DOHH2 (cell line): ENCODE measurements around the gene OLFM1.

Source experiments
- H3F3A ChIP-seq: fragments of 200-600 bp; sonication (generic), shearing (Covaris generic); 2 replicates; pipeline ENCODE4 v1.6.0; 2016; ENCODE audit warnings: antibody characterized with exemption, mild to moderate bottlenecking; ENCODE audit not compliant: control insufficient read depth, insufficient read depth
- H3K27ac ChIP-seq: fragments of 200-600 bp; sonication (generic); 2 replicates; pipeline ENCODE4 v1.5.1; 2014; ENCODE audit warnings: low read depth, mild to moderate bottlenecking, low read length, moderate library complexity
- H3K27me3 ChIP-seq: fragments of 200-600 bp; sonication (generic); 2 replicates; pipeline ENCODE4 v1.6.1; 2014; ENCODE audit warnings: mild to moderate bottlenecking, low read length, mixed read lengths; ENCODE audit not compliant: control insufficient read depth
- H3K36me3 ChIP-seq: fragments of 200-600 bp; sonication (generic); 2 replicates; pipeline ENCODE4 v1.6.1; 2014; ENCODE audit warnings: mild to moderate bottlenecking, low read length, moderate library complexity, mixed read lengths; ENCODE audit not compliant: control insufficient read depth
- H3K4me1 ChIP-seq: fragments of 200-600 bp; sonication (generic); 2 replicates; pipeline ENCODE4 v1.6.1; 2014; ENCODE audit warnings: mild to moderate bottlenecking, low read length, mixed read lengths; ENCODE audit not compliant: control insufficient read depth
- H3K4me2 ChIP-seq: fragments of 200-600 bp; sonication (generic); 2 replicates; pipeline ENCODE4 v1.6.0; 2014; ENCODE audit warnings: mild to moderate bottlenecking, low read length, moderate library complexity
- H3K4me3 ChIP-seq: fragments of 200-600 bp; sonication (generic); 2 replicates; pipeline ENCODE4 v1.5.1; 2014; ENCODE audit warnings: mild to moderate bottlenecking, low read length, mixed read lengths
- H3K79me2 ChIP-seq: fragments of 200-600 bp; sonication (generic); 2 replicates; pipeline ENCODE4 v1.6.1; 2014; ENCODE audit warnings: mild to moderate bottlenecking, low read length, mixed read lengths; ENCODE audit not compliant: control insufficient read depth
- H3K9me2 ChIP-seq: fragments of 200-600 bp; sonication (generic); replicated peaks from 2 replicates; pipeline ENCODE4 v1.6.1; 2014; ENCODE audit warnings: mild to moderate bottlenecking, low read length, mixed read lengths; ENCODE audit not compliant: control insufficient read depth
- H3K9me3 ChIP-seq: fragments of 200-600 bp; sonication (generic); 2 replicates; pipeline ENCODE4 v1.6.1; 2014; ENCODE audit warnings: antibody characterized with exemption, low read length, mixed read lengths; ENCODE audit not compliant: control insufficient read depth, insufficient read depth
- H4K20me1 ChIP-seq: fragments of 200-600 bp; sonication (generic); 2 replicates; pipeline ENCODE4 v1.6.0; 2014; ENCODE audit warnings: low read depth, mild to moderate bottlenecking, antibody characterized with exemption, low read length, moderate library complexity; ENCODE audit not compliant: control insufficient read depth, insufficient read depth
- CTCF ChIP-seq: fragments of 200-600 bp; sonication (generic); IDR thresholded peaks from one replicate; pipeline ENCODE4 v1.5.1; 2014; ENCODE audit warnings: antibody characterized with exemption, mild to moderate bottlenecking, low read depth, low read length; ENCODE audit not compliant: poor library complexity, severe bottlenecking
- EZH2phosphoT487 ChIP-seq: fragments of 200-600 bp; sonication (generic); IDR thresholded peaks from 2 replicates; pipeline ENCODE4 v1.6.1; 2017; ENCODE audit warnings: borderline replicate concordance, mild to moderate bottlenecking, antibody characterized with exemption, low read length, moderate library complexity, mixed read lengths

OLFM1 gene

GRCh38 chr9:135154050-135154615, 66.7 kb downstream of the OLFM1 start:
- Histone ChIP-seq H4K20me1 (no peaks in the 10 kb centered on the region), H3K36me3 (no peaks in the 10 kb centered on the region), H3K9me3 (no peaks in the 10 kb centered on the region), H3K9me2 (no peaks in the 10 kb centered on the region), H3F3A (no peaks in the 10 kb centered on the region), H3K4me1 (no peaks in the 10 kb centered on the region), H3K4me2 (no peak overlapping the region), H3K4me3 (no peak overlapping the region), H3K27ac (no peak overlapping the region), H3K79me2 (no peaks in the 10 kb centered on the region), H3K27me3 (no peaks in the 10 kb centered on the region)
- TF ChIP-seq CTCF (no peak), EZH2phosphoT487 (no peak)

DNA sequence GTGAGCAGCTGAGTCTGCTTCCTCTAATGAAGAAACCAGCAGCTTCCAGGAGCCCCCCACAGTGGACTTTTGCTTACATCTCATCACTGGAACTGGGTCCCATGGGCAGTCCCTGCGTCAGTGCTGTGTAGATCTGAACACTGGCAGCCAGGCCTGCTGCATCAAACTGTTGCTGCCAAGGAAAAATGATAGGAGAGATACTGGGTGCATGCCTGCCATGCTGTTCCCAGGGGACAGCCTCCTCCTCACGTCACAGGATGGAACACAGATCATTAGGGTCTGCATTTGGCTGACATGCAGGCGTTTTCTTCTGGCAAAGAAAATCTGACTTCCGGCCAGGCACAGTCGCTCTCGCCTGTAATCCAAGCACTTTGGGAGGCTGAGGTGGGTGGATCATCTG, 67.9 kb downstream of the OLFM1 start:
- no peak overlapping the region for H3K4me2 ChIP-seq
- H3K79me2 ChIP-seq, result no peaks in the 10 kb centered on the region
- H3K9me3 ChIP-seq, result no peaks in the 10 kb centered on the region
- H3K27ac ChIP-seq, result no peak overlapping the region
- H3K4me1 ChIP-seq, result no peaks in the 10 kb centered on the region
- H3K9me2 ChIP-seq, result no peaks in the 10 kb centered on the region
- no peaks in the 10 kb centered on the region for H3K36me3 ChIP-seq
- no peaks in the 10 kb centered on the region for H3F3A ChIP-seq
- no peaks in the 10 kb centered on the region for H4K20me1 ChIP-seq
- TF ChIP-seq CTCF (no peak), EZH2phosphoT487 (no peak)
- H3K4me3 ChIP-seq, result no peak overlapping the region
- no peaks in the 10 kb centered on the region for H3K27me3 ChIP-seq

GRCh38 chr9:135156525-135157510, 69.3 kb downstream of the OLFM1 start:
- H3K9me3 ChIP-seq, result no peaks in the 10 kb centered on the region
- no peaks in the 10 kb centered on the region for H3K27me3 ChIP-seq
- no peaks in the 10 kb centered on the region for H3K4me1 ChIP-seq
- H3K4me2 ChIP-seq, result no peak overlapping the region
- no peak for TF ChIP-seq EZH2phosphoT487
- no peak for TF ChIP-seq CTCF
- H3K9me2 ChIP-seq, result no peaks in the 10 kb centered on the region
- H3K36me3 ChIP-seq, result no peaks in the 10 kb centered on the region
- H3K27ac ChIP-seq, result no peak overlapping the region
- no peaks in the 10 kb centered on the region for H4K20me1 ChIP-seq
- no peaks in the 10 kb centered on the region for H3F3A ChIP-seq
- H3K4me3 ChIP-seq, result no peak overlapping the region
- H3K79me2 ChIP-seq, result no peaks in the 10 kb centered on the region
